Karpas-422 (cell line): ENCODE results near the gene FBXO10. TPM values are rescaled to one million over a fixed set of nuclear protein-coding genes. Genes with fewer than 3 reads are reported as not detected.

Experiments used
- DNase-seq: peaks from one replicate; pipeline ENCODE4 v3.0.0-alpha.2; 2015
- H2AFZ ChIP-seq: fragments of 200-600 bp; sonication (generic); 2 replicates; pipeline ENCODE4 v1.6.1; 2014; ENCODE audit warnings: antibody characterized with exemption, low read length, mixed read lengths
- H3K27ac ChIP-seq: fragments of 200-600 bp; sonication (generic); 2 replicates; pipeline ENCODE4 v1.5.1; 2014; ENCODE audit warnings: mild to moderate bottlenecking, low read length, moderate library complexity
- H3K27me3 ChIP-seq: fragments of 200-600 bp; sonication (generic); 2 replicates; pipeline ENCODE4 v1.6.1; 2014; ENCODE audit warnings: low read length, mixed read lengths
- H3K36me3 ChIP-seq: fragments of 200-600 bp; sonication (generic); 2 replicates; pipeline ENCODE4 v1.6.1; 2014; ENCODE audit warnings: low read length, mixed read lengths; ENCODE audit not compliant: insufficient read depth
- H3K4me1 ChIP-seq: fragments of 200-600 bp; sonication (generic); 2 replicates; pipeline ENCODE4 v1.6.1; 2014; ENCODE audit warnings: mild to moderate bottlenecking, low read length, mixed read lengths
- H3K4me2 ChIP-seq: fragments of 200-600 bp; sonication (generic); 2 replicates; pipeline ENCODE4 v1.6.1; 2014; ENCODE audit warnings: low read length, low read depth, mild to moderate bottlenecking; ENCODE audit not compliant: poor library complexity, severe bottlenecking
- H3K4me3 ChIP-seq: fragments of 200-600 bp; sonication (generic); 2 replicates; pipeline ENCODE4 v1.5.1; 2014; ENCODE audit warnings: mild to moderate bottlenecking, antibody characterized with exemption, low read length, mixed read lengths
- H3K79me2 ChIP-seq: fragments of 200-600 bp; sonication (generic); 2 replicates; pipeline ENCODE4 v1.6.1; 2014; ENCODE audit warnings: mild to moderate bottlenecking, low read length, mixed read lengths
- H3K9ac ChIP-seq: fragments of 200-600 bp; sonication (generic); 2 replicates; pipeline ENCODE4 v1.6.0; 2014; ENCODE audit warnings: low read length
- H3K9me2 ChIP-seq: fragments of 200-600 bp; sonication (generic), shearing (Covaris generic); replicated peaks from 2 replicates; pipeline ENCODE4 v1.6.0; 2014; ENCODE audit warnings: mild to moderate bottlenecking, low read length, moderate library complexity; ENCODE audit not compliant: insufficient read depth
- H3K9me3 ChIP-seq: fragments of 300-700, 200-600 bp; sonication (generic); 2 replicates; pipeline ENCODE4 v1.6.1; 2014; ENCODE audit warnings: low read length, mixed read lengths
- H4K20me1 ChIP-seq: fragments of 200-600 bp; sonication (generic); 2 replicates; pipeline ENCODE4 v1.6.1; 2014; ENCODE audit warnings: mild to moderate bottlenecking, antibody characterized with exemption, low read length, low read depth; ENCODE audit not compliant: insufficient read depth
- total RNA-seq: library from RNA; depleted of rRNA; stranded (reverse); fragments of >200 nt; shearing (Covaris generic); gene quantifications from 2 replicates; pipeline ENCODE4 v1.2.3, GENCODE V29; 2014; ENCODE audit warnings: low replicate concordance

FBXO10 gene
- total RNA-seq, 1 experiment from 2014 or later = 25.8 TPM

DNA sequence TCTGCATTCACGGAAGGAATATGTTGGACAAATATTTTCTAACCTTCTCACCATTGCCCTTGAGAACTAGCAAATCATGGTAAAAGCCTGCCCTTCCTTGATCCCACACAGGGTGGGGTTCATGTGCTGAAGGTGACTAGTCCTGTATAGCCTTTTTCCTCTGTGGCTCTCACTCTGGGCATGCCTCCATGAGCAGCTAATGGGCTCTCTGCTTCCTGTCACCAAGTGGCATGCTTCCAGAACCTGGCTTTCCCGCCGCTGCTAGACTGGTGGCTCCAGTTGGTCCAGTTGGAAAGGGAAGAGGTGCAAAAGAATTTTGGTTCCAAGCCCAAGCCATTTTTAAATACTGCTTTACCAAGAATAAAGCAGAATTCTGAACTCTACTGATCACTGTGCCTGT, 35.5 kb downstream of the FBXO10 start:
- Histone ChIP-seq H4K20me1 (no peaks in the 10 kb centered on the region), H2AFZ (no peak overlapping the region), H3K79me2 (no peaks in the 10 kb centered on the region), H3K4me1 (peaks cover 18% of the 10 kb centered on the region), H3K4me3 (no peak overlapping the region), H3K27me3 (no peaks in the 10 kb centered on the region), H3K9ac (no peak overlapping the region), H3K36me3 (0 out of 2 replicates have a peak, but pooled peaks cover 8% of the 10 kb centered on the region), H3K9me2 (no peaks in the 10 kb centered on the region), H3K4me2 (no peak overlapping the region), H3K27ac (no peak overlapping the region), H3K9me3 (no peaks in the 10 kb centered on the region)
- no peak for DNase-seq

GRCh38 chr9:37539634-37540033, 36.5 kb downstream of the FBXO10 start:
- Histone ChIP-seq H3K9me2 (no peaks in the 10 kb centered on the region), H3K79me2 (no peaks in the 10 kb centered on the region), H3K9ac (peak overlapping the region; percentile 10; the same call in 1 of the 2 replicates), H4K20me1 (no peaks in the 10 kb centered on the region), H2AFZ (no peak overlapping the region), H3K4me2 (peak overlapping the region; percentile 12), H3K9me3 (no peaks in the 10 kb centered on the region), H3K4me1 (peaks cover 18% of the 10 kb centered on the region), H3K27me3 (no peaks in the 10 kb centered on the region), H3K27ac (peak overlapping the region; percentile 73), H3K4me3 (no peak overlapping the region), H3K36me3 (0 out of 2 replicates have a peak, but pooled peaks cover 8% of the 10 kb centered on the region)
- peak; percentile 64 for DNase-seq

GRCh38 chr9:37538099-37538498, 38.1 kb downstream of the FBXO10 start:
- H3K36me3 ChIP-seq = 0 out of 2 replicates have a peak, but pooled peaks cover 8% of the 10 kb centered on the region
- DNase-seq = no peak
- no peak overlapping the region for H3K9ac ChIP-seq
- no peaks in the 10 kb centered on the region for H3K9me2 ChIP-seq
- H3K79me2 ChIP-seq = no peaks in the 10 kb centered on the region
- peaks cover 18% of the 10 kb centered on the region for H3K4me1 ChIP-seq
- no peaks in the 10 kb centered on the region for H4K20me1 ChIP-seq
- no peak overlapping the region for H3K4me3 ChIP-seq
- H2AFZ ChIP-seq = no peak overlapping the region
- no peak overlapping the region for H3K27ac ChIP-seq
- no peak overlapping the region for H3K4me2 ChIP-seq
- no peaks in the 10 kb centered on the region for H3K27me3 ChIP-seq
- H3K9me3 ChIP-seq = no peaks in the 10 kb centered on the region

DNA sequence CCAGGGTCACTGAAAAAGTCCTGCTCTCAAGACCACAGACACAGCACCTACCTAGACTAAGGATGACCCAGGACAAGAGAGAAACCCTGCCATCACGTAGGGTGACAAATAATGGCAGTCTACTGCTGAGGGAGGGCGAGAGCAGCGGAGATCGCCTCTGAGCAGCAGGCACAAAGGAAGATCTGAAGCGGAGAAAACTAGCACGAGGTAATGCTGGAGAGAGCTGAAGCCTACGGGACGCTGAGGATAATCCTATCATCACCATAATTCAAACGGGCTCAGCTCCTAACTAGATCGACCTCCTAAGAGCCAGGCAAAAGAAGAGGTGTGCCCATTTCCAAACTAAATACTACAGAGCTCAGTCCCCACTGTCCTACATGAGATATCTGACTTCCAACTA, 41.3 kb downstream of the FBXO10 start:
- no peak overlapping the region for H3K4me3 ChIP-seq
- no peak overlapping the region for H3K4me2 ChIP-seq
- H3K36me3 ChIP-seq = 0 out of 2 replicates have a peak, but pooled peaks cover 11% of the 10 kb centered on the region
- H3K4me1 ChIP-seq = peaks cover 12% of the 10 kb centered on the region
- H3K9me2 ChIP-seq = no peaks in the 10 kb centered on the region
- DNase-seq = no peak
- H3K27ac ChIP-seq = no peak overlapping the region
- no peaks in the 10 kb centered on the region for H3K27me3 ChIP-seq
- no peaks in the 10 kb centered on the region for H3K9me3 ChIP-seq
- H2AFZ ChIP-seq = no peak overlapping the region
- no peak overlapping the region for H3K9ac ChIP-seq
- no peaks in the 10 kb centered on the region for H3K79me2 ChIP-seq
- no peaks in the 10 kb centered on the region for H4K20me1 ChIP-seq

DNA sequence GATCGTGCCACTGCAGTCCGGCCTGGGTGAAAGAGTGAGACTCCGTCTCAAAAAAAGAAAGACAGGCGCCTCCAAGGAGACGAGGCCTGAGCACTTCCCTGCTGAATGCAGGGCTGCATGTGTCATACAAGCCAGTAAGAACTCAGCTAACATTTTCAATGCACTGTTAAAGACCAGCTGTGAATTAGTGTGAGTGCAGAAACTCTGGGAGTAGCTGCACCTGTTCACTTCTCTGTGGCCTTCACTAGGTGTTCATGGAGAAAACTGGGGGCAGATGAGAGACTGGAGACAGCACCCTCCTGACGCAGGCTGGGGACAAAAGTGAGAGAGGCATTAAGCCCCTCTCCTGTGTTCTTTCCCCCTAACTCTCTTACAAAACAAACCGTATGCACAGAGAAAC, 41.8 kb downstream of the FBXO10 start:
- Histone ChIP-seq H3K27me3 (no peaks in the 10 kb centered on the region), H3K36me3 (0 out of 2 replicates have a peak, but pooled peaks cover 11% of the 10 kb centered on the region), H3K27ac (no peak overlapping the region)

DNA sequence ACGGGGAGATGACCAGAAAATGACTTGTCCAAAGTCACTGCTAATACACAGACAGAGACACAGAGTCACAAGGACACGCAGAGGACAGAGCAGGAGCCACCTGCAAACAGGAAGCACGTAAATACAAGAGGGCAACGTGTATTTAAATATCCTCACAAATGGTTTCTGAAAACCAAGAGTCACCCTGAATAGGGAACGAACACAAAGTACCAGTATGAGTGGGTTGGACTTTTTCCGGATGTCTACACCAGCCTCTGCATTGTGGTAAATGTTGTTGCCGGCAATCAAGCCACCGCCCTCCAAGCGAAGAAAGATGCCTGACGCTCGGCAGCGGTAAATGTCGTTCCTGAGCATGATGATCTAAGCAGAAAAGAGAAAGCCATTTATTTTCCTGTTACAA, 44.5 kb downstream of the FBXO10 start:
- no peak overlapping the region for H2AFZ ChIP-seq
- H3K4me3 ChIP-seq = no peak overlapping the region

More for the DNA sequence above, 41.8 kb downstream of the FBXO10 start:
- H3K4me1 ChIP-seq = peaks cover 7% of the 10 kb centered on the region
- no peak overlapping the region for H2AFZ ChIP-seq
- DNase-seq = no peak
- no peak overlapping the region for H3K4me2 ChIP-seq
- no peak overlapping the region for H3K4me3 ChIP-seq
- H4K20me1 ChIP-seq = no peaks in the 10 kb centered on the region
- no peaks in the 10 kb centered on the region for H3K79me2 ChIP-seq
- H3K9me3 ChIP-seq = no peaks in the 10 kb centered on the region
- no peaks in the 10 kb centered on the region for H3K9me2 ChIP-seq
- H3K9ac ChIP-seq = no peak overlapping the region

DNA sequence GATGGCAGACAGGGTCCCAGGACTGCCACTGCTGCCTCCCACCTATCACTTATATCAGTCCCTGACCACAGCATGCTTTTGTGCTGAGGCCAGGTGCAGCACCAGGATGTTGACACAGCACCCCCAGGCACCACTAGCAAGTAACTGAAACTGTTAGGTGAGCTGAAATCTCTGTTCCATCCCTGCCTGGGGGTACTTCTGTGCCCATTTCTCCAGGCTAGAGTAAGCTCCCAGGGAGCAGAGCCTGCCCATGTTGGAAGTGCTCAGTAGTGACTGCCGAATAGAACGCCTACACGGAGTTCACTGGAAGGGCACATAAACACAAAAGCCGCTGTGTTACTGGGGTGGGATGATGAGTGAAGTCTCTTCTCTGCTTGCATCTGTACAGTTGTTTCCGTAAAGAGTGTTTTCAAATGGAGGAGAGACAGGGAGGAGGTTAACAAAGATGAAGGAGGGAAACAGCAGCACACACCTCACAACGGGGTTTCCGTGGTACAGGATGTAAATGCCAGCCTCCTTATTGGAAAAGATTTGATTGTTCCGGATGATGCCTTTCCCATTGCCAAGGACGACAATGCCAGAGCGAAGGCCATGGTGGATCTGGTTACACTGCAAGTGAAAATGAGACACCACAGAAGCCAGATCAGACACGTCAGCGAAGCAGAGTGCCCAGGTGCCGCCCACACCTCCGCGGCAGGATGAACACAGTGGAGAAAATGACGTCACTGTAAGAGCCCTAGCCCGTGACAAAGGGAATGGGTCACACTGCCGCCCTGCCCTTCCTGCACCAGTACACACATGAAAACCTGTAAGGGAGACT, 47.3 kb downstream of the FBXO10 start:
- Histone ChIP-seq H3K9me3 (no peaks in the 10 kb centered on the region), H3K36me3 (peaks cover 12% of the 10 kb centered on the region; the same call in 1 of the 2 replicates), H3K9me2 (no peaks in the 10 kb centered on the region), H3K9ac (no peak overlapping the region), H3K4me2 (no peak overlapping the region), H3K4me1 (peaks cover 3% of the 10 kb centered on the region; the same call in 1 of the 2 replicates), H4K20me1 (no peaks in the 10 kb centered on the region), H3K4me3 (no peak overlapping the region), H3K27ac (no peak overlapping the region), H3K27me3 (no peaks in the 10 kb centered on the region), H2AFZ (no peak overlapping the region), H3K79me2 (no peaks in the 10 kb centered on the region)
- no peak for DNase-seq

More for the DNA sequence above, 44.5 kb downstream of the FBXO10 start:
- Histone ChIP-seq H4K20me1 (no peaks in the 10 kb centered on the region), H3K9me2 (no peaks in the 10 kb centered on the region), H3K27me3 (no peaks in the 10 kb centered on the region), H3K4me2 (no peak overlapping the region), H3K36me3 (0 out of 2 replicates have a peak, but pooled peaks cover 8% of the 10 kb centered on the region), H3K9ac (no peak overlapping the region), H3K27ac (no peak overlapping the region), H3K4me1 (peaks cover 3% of the 10 kb centered on the region; the same call in 1 of the 2 replicates), H3K9me3 (no peaks in the 10 kb centered on the region), H3K79me2 (no peaks in the 10 kb centered on the region)
- DNase-seq = no peak

GRCh38 chr9:37523916-37524315, 52.3 kb downstream of the FBXO10 start:
- Histone ChIP-seq H3K4me3 (no peak overlapping the region), H3K9me2 (no peaks in the 10 kb centered on the region), H2AFZ (no peak overlapping the region), H3K9ac (no peak overlapping the region), H3K27me3 (no peaks in the 10 kb centered on the region), H3K9me3 (no peaks in the 10 kb centered on the region), H3K4me2 (no peak overlapping the region), H3K36me3 (peaks cover 12% of the 10 kb centered on the region), H3K4me1 (no peaks in the 10 kb centered on the region), H3K27ac (no peak overlapping the region), H4K20me1 (no peaks in the 10 kb centered on the region), H3K79me2 (no peaks in the 10 kb centered on the region)
- no peak for DNase-seq
